ENCODE data around the gene IGSF9B. TPM values are rescaled to one million over a fixed set of nuclear protein-coding genes. Genes with fewer than 3 reads are reported as not detected.

IGSF9B gene
- polyA plus RNA-seq, 1 experiment, result 0.05 TPM

DNA sequence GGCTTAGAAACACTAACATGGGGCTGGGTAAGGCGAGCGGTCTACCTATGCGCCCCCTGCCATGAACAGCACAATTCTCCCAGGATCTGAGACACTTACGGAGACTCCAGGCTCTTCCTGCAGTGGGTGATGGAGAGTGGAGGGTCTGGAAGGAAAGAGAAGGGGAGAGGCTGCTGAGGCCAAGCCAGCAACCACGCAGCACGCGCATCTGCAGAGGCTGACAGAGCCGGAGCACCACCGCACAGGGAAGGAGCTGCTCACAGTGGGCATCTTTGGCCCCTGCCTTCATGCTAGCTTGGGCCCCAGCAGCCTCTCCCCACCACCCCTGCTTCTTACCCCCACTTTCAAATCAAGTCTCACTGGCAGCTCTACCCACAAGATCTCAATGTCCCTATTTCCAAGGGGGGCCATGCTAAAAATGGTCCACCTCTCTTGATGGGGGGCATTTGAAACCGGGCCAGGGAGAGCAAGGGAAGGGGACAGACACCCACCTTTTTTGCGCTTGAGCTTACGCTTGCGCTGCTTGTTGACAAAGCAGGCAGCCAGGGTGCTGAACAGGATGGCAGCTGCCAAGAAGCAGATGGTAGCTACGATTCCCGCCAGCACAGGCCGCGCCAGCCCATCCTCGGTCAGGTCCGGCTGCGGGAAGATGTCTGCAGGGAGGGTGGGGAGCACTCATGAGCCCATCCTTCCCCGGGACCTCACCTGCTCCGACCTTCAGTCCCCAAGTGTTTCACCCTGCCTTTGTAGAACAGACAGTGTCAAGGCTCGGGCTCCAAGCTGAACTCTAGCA is 34.5 kb downstream of the IGSF9B start:
- POLR2A ChIA-PET, result no interaction called here
- CTCF ChIA-PET, result interaction anchor here (1.7 kb wide), 1 partner anchor 63 kb away, joined by 3 read pairs; no protein-coding TSS in a partner anchor

DNA sequence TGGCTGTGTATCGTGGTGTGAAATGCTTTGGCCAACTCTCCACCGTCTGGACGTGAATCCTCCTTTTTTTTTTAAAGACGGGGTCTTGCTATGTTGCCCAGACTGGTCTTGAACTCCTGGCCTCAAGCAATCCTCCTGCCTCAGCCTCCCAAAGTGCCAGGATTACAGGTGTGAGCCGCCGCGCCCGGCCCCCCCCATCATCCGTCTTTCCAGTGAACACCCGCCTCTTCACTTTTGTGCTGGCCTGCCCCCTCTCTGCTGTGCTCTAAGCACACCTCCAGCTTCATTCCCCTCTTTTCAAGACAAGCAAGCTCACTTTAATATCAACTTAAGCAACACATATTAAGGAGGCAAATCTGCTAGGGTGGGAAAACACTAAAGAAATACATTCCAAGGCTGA is 35.3 kb downstream of the IGSF9B start:
- peaks cover 7% of the 10 kb centered on the region for H3K27me3 ChIP-seq (ENCODE audit: control insufficient read depth, insufficient read depth, low read length)
- no peak overlapping the region for H3K4me3 ChIP-seq (ENCODE audit: low read depth, low read length)
- DNase-seq (ENCODE audit: low read depth), result no peak
- TF ChIP-seq, protein P1, sequence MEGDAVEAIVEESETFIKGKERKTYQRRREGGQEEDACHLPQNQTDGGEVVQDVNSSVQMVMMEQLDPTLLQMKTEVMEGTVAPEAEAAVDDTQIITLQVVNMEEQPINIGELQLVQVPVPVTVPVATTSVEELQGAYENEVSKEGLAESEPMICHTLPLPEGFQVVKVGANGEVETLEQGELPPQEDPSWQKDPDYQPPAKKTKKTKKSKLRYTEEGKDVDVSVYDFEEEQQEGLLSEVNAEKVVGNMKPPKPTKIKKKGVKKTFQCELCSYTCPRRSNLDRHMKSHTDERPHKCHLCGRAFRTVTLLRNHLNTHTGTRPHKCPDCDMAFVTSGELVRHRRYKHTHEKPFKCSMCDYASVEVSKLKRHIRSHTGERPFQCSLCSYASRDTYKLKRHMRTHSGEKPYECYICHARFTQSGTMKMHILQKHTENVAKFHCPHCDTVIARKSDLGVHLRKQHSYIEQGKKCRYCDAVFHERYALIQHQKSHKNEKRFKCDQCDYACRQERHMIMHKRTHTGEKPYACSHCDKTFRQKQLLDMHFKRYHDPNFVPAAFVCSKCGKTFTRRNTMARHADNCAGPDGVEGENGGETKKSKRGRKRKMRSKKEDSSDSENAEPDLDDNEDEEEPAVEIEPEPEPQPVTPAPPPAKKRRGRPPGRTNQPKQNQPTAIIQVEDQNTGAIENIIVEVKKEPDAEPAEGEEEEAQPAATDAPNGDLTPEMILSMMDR (IDR thresholded peaks at IDR 0.05; ENCODE audit: insufficient read depth, low read depth, low read length), result no peak
- H3K36me3 ChIP-seq (ENCODE audit: control insufficient read depth, insufficient read depth, low read length), result no peaks in the 10 kb centered on the region
- ChIA-PET POLR2A (no interaction called here), CTCF (no interaction called here)

More for the DNA sequence above, 34.5 kb downstream of the IGSF9B start:
- H3K36me3 ChIP-seq (ENCODE audit: control insufficient read depth, insufficient read depth, low read length), result no peaks in the 10 kb centered on the region
- H3K27me3 ChIP-seq (ENCODE audit: control insufficient read depth, insufficient read depth, low read length), result peaks cover 6% of the 10 kb centered on the region; the same call in 1 of the 2 replicates
- H3K4me3 ChIP-seq (ENCODE audit: low read depth, low read length), result no peak overlapping the region
- no peak for DNase-seq (ENCODE audit: low read depth)
- TF ChIP-seq, protein P1 (IDR thresholded peaks at IDR 0.05; ENCODE audit: insufficient read depth, low read depth, low read length), result no peak

DNA sequence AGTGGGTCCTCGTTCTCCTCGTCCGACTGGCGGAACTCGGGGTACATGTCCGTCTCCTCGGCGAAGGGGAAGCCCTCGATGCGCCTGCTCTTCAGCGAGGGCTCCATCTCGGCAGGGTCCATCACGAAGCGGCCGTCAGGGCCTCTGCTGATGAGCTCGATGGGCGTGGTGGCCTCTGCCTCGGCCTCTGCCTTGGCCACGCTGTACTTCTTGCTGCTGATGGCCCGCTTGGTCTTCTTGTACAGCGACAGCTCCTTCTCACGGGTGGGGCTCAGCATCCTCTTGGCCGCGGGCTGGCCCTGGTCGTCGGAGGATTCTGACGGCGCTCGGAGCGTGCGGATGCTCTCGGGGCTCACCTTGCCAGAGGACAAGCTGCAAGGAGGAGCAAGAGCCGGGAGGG is 35.7 kb downstream of the IGSF9B start:
- ChIA-PET POLR2A (no interaction called here), CTCF (no interaction called here)
- TF ChIP-seq, protein P1 (IDR thresholded peaks at IDR 0.05; ENCODE audit: insufficient read depth, low read depth, low read length), result no peak
- no peak overlapping the region for H3K4me3 ChIP-seq (ENCODE audit: low read depth, low read length)
- H3K36me3 ChIP-seq (ENCODE audit: control insufficient read depth, insufficient read depth, low read length), result no peaks in the 10 kb centered on the region
- H3K27me3 ChIP-seq (ENCODE audit: control insufficient read depth, insufficient read depth, low read length), result peaks cover 9% of the 10 kb centered on the region
- DNase-seq (ENCODE audit: low read depth), result no peak

DNA sequence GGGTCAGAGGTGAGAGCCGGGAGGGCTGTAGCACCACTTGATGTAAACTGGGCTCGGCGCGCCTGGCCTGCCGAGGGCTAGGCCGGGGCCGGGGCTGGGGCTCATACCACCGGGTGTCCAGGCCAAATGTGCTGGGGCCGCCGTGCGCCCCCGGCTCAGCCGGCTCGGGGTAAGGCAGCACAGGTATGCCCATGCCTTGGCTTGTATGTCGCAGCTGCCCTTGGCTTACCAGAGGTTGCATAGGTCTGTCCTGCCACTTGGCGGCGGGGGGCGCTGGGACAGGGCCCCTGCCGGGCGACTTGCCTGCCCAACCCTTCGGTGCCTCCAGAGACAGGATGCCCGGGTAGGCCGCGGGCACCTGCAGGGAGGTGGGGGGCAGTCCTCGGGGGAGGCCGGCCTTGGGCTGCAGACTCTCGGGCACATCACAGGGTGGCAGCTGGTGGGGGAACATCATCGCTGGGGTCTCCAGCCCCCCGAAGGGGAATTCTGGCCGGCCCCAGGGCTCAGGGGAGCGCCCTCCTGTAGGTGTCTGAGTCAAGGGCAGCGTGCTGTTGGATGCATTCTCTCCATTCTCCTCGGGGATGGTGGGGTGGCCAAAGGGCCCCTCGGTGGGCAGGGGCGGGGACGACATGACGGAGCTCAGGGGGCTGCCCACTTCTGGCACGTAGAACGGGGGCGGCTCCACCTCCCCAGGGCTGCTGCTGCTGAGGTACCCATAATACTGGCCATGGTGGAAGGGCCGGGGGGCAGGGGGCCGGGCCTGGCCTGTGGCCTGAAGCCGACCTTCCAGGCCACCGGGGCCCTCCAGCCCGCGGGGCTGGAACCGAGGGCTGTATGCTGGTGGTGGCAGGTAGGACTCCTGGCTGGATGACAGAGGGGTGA is 36.4 kb downstream of the IGSF9B start:
- DNase-seq (ENCODE audit: low read depth), result no peak
- TF ChIP-seq, protein P1 (IDR thresholded peaks at IDR 0.05; ENCODE audit: insufficient read depth, low read depth, low read length), result no peak
- Histone ChIP-seq H3K36me3 (ENCODE audit: control insufficient read depth, insufficient read depth, low read length) (no peaks in the 10 kb centered on the region), H3K27me3 (ENCODE audit: control insufficient read depth, insufficient read depth, low read length) (peaks cover 9% of the 10 kb centered on the region), H3K4me3 (ENCODE audit: low read depth, low read length) (no peak overlapping the region)
- ChIA-PET POLR2A (no interaction called here), CTCF (no interaction called here)

Data from BJ (cell line).